CD4-positive, CD25-positive, alpha-beta regulatory T cell (primary cell): Measurements from ENCODE around the gene PGLYRP2. TPM values are rescaled to one million over a fixed set of nuclear protein-coding genes. Genes with fewer than 3 reads are reported as not detected.

Source experiments
- ATAC-seq, 2 donors: fragments of 150-1000 bp; cut with Tn5 transposase; one replicate each; pipeline ENCODE4 v1.10.0; 2021; ENCODE audit warnings: low read depth in 2 of 2, moderate number of reproducible peaks in 2 of 2, moderate library complexity in 1 of 2
- DNase-seq, 3 donors: peaks; one replicate each; pipeline versions ENCODE4 v3.0.0 to v3.0.0-alpha.2; 2012 to 2022; ENCODE audit warnings: mixed read lengths in 1 of 3
- H3K27ac ChIP-seq: one replicate; pipeline ENCODE4 v1.7.0; 2013; ENCODE audit warnings: mild to moderate bottlenecking, low read length; ENCODE audit not compliant: insufficient read depth, poor library complexity, severe bottlenecking
- H3K27me3 ChIP-seq: one replicate; pipeline ENCODE4 v1.7.0; 2013; ENCODE audit warnings: low read length; ENCODE audit not compliant: control insufficient read depth, insufficient read depth
- H3K36me3 ChIP-seq: one replicate; pipeline ENCODE4 v1.7.0; 2013; ENCODE audit warnings: mild to moderate bottlenecking, low read length, moderate library complexity; ENCODE audit not compliant: control insufficient read depth, insufficient read depth
- H3K4me1 ChIP-seq: 2 replicates; pipeline ENCODE4 v1.7.0; 2013; ENCODE audit warnings: mild to moderate bottlenecking, low read length; ENCODE audit not compliant: insufficient read depth, control insufficient read depth, poor library complexity, severe bottlenecking
- H3K4me3 ChIP-seq: one replicate; pipeline ENCODE4 v1.7.0; 2013; ENCODE audit warnings: low read depth, mild to moderate bottlenecking, low read length, moderate library complexity
- H3K9me3 ChIP-seq, 2 experiments: 1 replicate in 1 of 2; 2 replicates in 1 of 2; pipeline ENCODE4 v1.7.0; 2013; ENCODE audit warnings: low read length in 2 of 2, mild to moderate bottlenecking in 1 of 2, moderate library complexity in 1 of 2; ENCODE audit not compliant: control insufficient read depth in 2 of 2
- H3K27ac Mint-ChIP-seq, 3 donors: one replicate each; pipeline ENCODE4 v1.8.0; 2020 to 2022; ENCODE audit warnings: mild to moderate bottlenecking in 3 of 3, mixed read lengths in 3 of 3, moderate library complexity in 2 of 3
- H3K27me3 Mint-ChIP-seq: one replicate; pipeline ENCODE4 v1.8.0; 2022; ENCODE audit warnings: mild to moderate bottlenecking, mixed read lengths
- H3K36me3 Mint-ChIP-seq: one replicate; pipeline ENCODE4 v1.8.0; 2020; ENCODE audit warnings: mixed read lengths
- H3K4me1 Mint-ChIP-seq, 4 donors: one replicate each; pipeline ENCODE4 v1.8.0; 2020 to 2022; ENCODE audit warnings: mixed read lengths in 4 of 4, mild to moderate bottlenecking in 1 of 4
- H3K4me3 Mint-ChIP-seq, 4 donors: one replicate each; pipeline ENCODE4 v1.8.0; 2020 to 2022; ENCODE audit warnings: mild to moderate bottlenecking in 4 of 4, mixed read lengths in 4 of 4, moderate library complexity in 3 of 4
- H3K9me3 Mint-ChIP-seq, 7 donors: one replicate each; pipeline ENCODE4 v1.8.0; 2020 to 2022; ENCODE audit warnings: mixed read lengths in 7 of 7, mild to moderate bottlenecking in 3 of 7, moderate library complexity in 2 of 7
- polyA plus RNA-seq, 4 donors: library from polyadenylated mRNA; unstranded; fragments of 300-500 nt; fragmentation: Illumina TruSeq; gene quantifications; one replicate each; pipeline ENCODE4 v1.2.3, GENCODE V29; 2021
- total RNA-seq: library from RNA; stranded (reverse); gene quantifications from one replicate; pipeline ENCODE4 v1.2.3, GENCODE V29; 2022

The PGLYRP2 gene
- total and polyA plus RNA-seq, 5 donors from 2014 or later: 0.10 to 0.12 TPM; not detected in 3

DNA sequence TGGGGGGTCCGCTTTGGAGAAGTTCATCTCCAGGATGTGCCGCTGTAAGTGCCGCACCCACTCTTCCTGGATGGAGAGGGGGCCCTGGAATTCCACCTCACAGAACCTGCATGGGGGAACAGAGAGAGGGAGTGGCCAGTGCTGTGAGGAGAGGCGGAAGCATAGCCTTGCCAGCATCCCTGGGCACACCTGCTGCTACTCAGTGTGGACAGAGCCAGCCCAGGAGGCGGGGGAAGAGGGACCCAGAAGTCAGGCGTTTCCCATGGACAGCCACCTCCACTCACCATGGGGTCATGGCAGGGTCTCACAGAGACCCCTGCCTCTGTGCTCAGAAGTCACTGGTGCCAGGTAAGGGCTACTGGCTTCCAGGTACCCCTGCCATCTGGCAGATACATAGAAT is 56.2 kb downstream of the PGLYRP2 start:
- Mint-ChIP-seq H3K27ac (no peak overlapping the region), H3K9me3 (peaks cover 0 to 5% (median 0%) of the 10 kb centered on the region in 7 donors), H3K4me3 (no peak overlapping the region), H3K36me3 (peaks cover 20% of the 10 kb centered on the region), H3K27me3 (peaks cover 9% of the 10 kb centered on the region), H3K4me1 (peaks cover 0 to 19% (median 7%) of the 10 kb centered on the region in 4 donors)
- DNase-seq (no peak), ATAC-seq (no peak)
- Histone ChIP-seq H3K4me1 (peaks cover 10% of the 10 kb centered on the region), H3K9me3 (peaks cover 3 to 7% of the 10 kb centered on the region in 2 experiments), H3K36me3 (peaks cover 39% of the 10 kb centered on the region), H3K27ac (no peak overlapping the region), H3K27me3 (no peaks in the 10 kb centered on the region), H3K4me3 (no peak overlapping the region)

DNA sequence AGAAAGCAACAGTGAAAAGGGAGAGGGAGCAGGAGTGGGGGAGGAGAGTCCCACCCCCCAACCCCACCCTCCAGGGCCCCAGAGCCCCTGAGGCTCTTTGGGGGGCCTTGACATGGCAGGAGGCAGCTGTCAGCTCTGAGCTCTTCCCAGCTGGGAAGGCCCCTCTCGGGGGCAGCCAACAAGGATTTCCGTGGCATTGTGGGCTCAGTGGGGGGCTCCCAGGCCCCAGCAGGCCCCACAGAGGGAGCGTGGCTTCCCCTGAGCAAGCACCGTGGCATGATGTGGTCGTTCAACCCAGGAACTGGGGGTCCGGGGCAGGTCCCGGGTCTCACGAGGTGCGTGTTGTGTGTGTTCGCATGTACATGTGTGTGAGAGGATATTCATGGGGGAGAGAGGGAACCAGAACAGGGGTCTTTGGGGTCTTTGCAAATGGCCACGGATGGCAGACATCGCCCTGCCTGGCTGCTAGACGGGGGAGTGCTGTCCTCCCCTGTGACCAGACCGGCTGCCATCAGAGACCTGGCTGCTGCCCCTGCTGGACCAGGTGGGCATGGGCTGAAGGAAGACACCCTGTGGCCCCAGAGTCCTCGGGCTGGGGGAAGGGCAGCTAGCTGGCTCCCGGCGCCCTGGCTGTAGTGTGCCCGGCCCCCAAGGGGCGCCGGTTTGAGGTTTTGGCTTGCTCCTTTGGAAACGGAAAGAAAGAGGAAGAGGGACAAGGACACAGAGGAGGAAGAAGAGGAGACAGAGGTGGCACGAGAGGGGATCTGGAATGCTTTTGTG is 56.8 kb downstream of the PGLYRP2 start:
- ATAC-seq (no peak), DNase-seq (no peak)
- H3K9me3 Mint-ChIP-seq: peaks cover 0 to 5% (median 0%) of the 10 kb centered on the region in 7 donors
- H3K4me3 Mint-ChIP-seq: no peak overlapping the region
- Histone ChIP-seq H3K27ac (no peak overlapping the region), H3K4me3 (no peak overlapping the region), H3K36me3 (peaks cover 39% of the 10 kb centered on the region), H3K27me3 (no peaks in the 10 kb centered on the region), H3K9me3 (peaks cover 3 to 7% of the 10 kb centered on the region in 2 experiments), H3K4me1 (peaks cover 17% of the 10 kb centered on the region)
- peaks cover 9% of the 10 kb centered on the region for H3K27me3 Mint-ChIP-seq
- H3K27ac Mint-ChIP-seq: no peak overlapping the region
- peaks cover 20% of the 10 kb centered on the region for H3K36me3 Mint-ChIP-seq
- H3K4me1 Mint-ChIP-seq: peaks cover 0 to 25% (median 13%) of the 10 kb centered on the region in 4 donors

- peaks cover 24% of the 10 kb centered on the region for H3K4me1 ChIP-seq
- peaks cover 3 to 7% of the 10 kb centered on the region in 2 experiments for H3K9me3 ChIP-seq
- no peak for DNase-seq
- Mint-ChIP-seq H3K27ac (no peak overlapping the region), H3K4me1 (peaks cover under 1 to 32% (median 19%) of the 10 kb centered on the region in 4 donors), H3K4me3 (no peak overlapping the region), H3K9me3 (peaks cover 0 to 5% (median 0%) of the 10 kb centered on the region in 7 donors), H3K36me3 (peaks cover 17% of the 10 kb centered on the region), H3K27me3 (peaks cover 9% of the 10 kb centered on the region)
- no peak overlapping the region for H3K4me3 ChIP-seq
- ATAC-seq: no peak
- peaks cover 34% of the 10 kb centered on the region for H3K36me3 ChIP-seq
- H3K27me3 ChIP-seq: no peaks in the 10 kb centered on the region
- no peak overlapping the region for H3K27ac ChIP-seq
These were observed 57.5 kb downstream of the PGLYRP2 start for GRCh38 chr19:15421721-15422260.

DNA sequence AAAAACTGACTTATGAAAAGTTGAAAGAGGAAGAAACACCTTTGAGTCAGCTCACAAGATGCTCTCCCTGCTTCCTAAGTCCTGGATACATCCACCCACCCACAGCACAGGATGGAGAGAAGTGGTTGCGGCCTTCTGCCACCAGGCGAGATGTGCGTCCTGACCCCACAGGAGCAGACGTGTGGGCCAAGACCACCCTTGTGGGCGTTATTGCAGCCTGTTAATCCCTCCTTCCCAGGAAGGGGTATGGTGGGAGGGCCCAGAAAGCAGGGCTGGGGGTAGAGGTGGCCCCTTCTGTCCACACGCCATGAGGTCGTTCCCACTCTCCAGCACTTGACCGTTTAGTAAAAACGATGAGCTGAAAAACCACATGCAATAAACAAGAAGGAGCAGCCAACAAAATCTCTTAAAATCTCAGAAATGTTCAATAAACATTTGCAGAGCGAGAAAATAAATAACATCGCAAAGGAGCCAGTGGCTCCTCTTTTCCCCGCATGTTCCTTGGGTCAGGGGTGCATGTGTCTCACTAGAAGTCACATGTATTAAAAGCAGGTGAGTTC is 58.1 kb downstream of the PGLYRP2 start:
- Histone ChIP-seq H3K27me3 (no peaks in the 10 kb centered on the region), H3K4me3 (no peak overlapping the region), H3K4me1 (peaks cover 29% of the 10 kb centered on the region), H3K36me3 (peaks cover 32% of the 10 kb centered on the region), H3K27ac (no peak overlapping the region), H3K9me3 (peaks cover 3 to 7% of the 10 kb centered on the region in 2 experiments)
- Mint-ChIP-seq H3K27ac (no peak overlapping the region), H3K9me3 (peaks cover 0 to 5% (median 0%) of the 10 kb centered on the region in 7 donors), H3K27me3 (peaks cover 8% of the 10 kb centered on the region), H3K36me3 (peaks cover 15% of the 10 kb centered on the region), H3K4me3 (peak overlapping the region in 1 of 4 donors; percentile 48), H3K4me1 (peaks cover 5 to 35% (median 23%) of the 10 kb centered on the region in 4 donors)
- DNase-seq (no peak), ATAC-seq (no peak)

DNA sequence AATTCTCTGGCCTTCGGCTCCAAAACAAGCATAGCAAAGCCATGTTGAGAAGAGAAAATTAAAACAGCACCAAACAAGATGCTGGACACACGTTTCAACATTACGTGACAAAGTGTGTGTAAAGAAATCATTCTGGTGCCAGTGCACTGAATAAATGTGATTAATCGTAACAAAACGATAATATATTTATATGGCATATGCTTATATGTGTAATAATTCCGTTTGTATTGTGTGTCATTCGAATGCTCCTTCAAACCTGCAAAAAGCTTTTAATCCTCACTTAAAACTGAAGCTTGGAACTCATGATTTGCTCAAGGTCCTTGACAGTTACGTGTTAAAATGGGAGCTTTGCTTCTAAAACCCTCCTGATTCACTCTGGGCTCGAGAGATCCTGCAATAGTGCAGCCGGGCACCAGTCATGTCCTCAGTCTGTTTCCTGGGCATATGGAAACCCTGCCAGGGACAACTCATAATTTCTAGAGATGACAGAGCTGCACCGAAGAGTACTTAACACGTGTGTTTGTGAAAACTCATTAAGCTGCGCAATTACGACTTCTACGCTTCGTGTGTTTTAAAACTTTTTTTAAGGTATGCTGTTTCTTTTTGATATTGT is 59.8 kb downstream of the PGLYRP2 start:
- no peaks in the 10 kb centered on the region for H3K27me3 ChIP-seq
- H3K36me3 Mint-ChIP-seq: peaks cover 13% of the 10 kb centered on the region
- H3K27ac Mint-ChIP-seq: peak overlapping the region; percentile 94 to 99 (median 99)
- H3K27ac ChIP-seq: no peak overlapping the region
- ATAC-seq (no peak), DNase-seq (no peak)
- peaks cover 5 to 48% (median 30%) of the 10 kb centered on the region in 4 donors for H3K4me1 Mint-ChIP-seq
- H3K4me1 ChIP-seq: peaks cover 42% of the 10 kb centered on the region
- peaks cover 23% of the 10 kb centered on the region for H3K36me3 ChIP-seq
- peaks cover 5% of the 10 kb centered on the region for H3K27me3 Mint-ChIP-seq
- peaks cover 3 to 7% of the 10 kb centered on the region in 2 experiments for H3K9me3 ChIP-seq
- peaks cover 0 to 5% (median 0%) of the 10 kb centered on the region in 7 donors for H3K9me3 Mint-ChIP-seq
- peak overlapping the region; percentile 71 for H3K4me3 ChIP-seq
- H3K4me3 Mint-ChIP-seq: peak overlapping the region; percentile 21 to 99 (median 96)

Other genes starting within 250 kb of the PGLYRP2 start
- gene EPHX3, start 247.1 kb downstream of the PGLYRP2 start, total RNA-seq: 0.22 TPM
- not detected for gene EPHX3, start 247.1 kb downstream of the PGLYRP2 start, polyA plus RNA-seq
- 168 TPM for gene BRD4, start 147.0 kb downstream of the PGLYRP2 start, total RNA-seq
- 10 to 100 TPM in 1 of 4 donors, 1 to 10 TPM in 3; 6.6 to 12.4 (median 9.3) TPM for gene BRD4, start 147.0 kb downstream of the PGLYRP2 start, polyA plus RNA-seq
- 79.1 TPM for gene AKAP8, start 99.7 kb downstream of the PGLYRP2 start, total RNA-seq
- gene AKAP8, start 99.7 kb downstream of the PGLYRP2 start, polyA plus RNA-seq: 10 to 100 TPM; 11.3 to 15.6 (median 13.6) TPM
- 142 TPM for gene AKAP8L, start 60.5 kb downstream of the PGLYRP2 start, total RNA-seq
- gene AKAP8L, start 60.5 kb downstream of the PGLYRP2 start, polyA plus RNA-seq: 10 to 100 TPM; 30.0 to 41.3 (median 35.9) TPM
- 17.6 TPM for gene WIZ, start 29.5 kb downstream of the PGLYRP2 start, total RNA-seq
- 1 to 10 TPM in 2 of 4 donors, under 1 TPM in 2; 0.25 to 1.5 (median 0.71) TPM for gene WIZ, start 29.5 kb downstream of the PGLYRP2 start, polyA plus RNA-seq
- 122 TPM for gene RASAL3, start 15.0 kb downstream of the PGLYRP2 start, total RNA-seq
- gene RASAL3, start 15.0 kb downstream of the PGLYRP2 start, polyA plus RNA-seq: 10 to 100 TPM; 25.3 to 64.3 (median 35.6) TPM
- not detected for gene CYP4F22, start 29.0 kb upstream of the PGLYRP2 start, total RNA-seq
- gene CYP4F22, start 29.0 kb upstream of the PGLYRP2 start, polyA plus RNA-seq: under 1 TPM in 3 of 4 donors, not detected in 1; 0.06 to 0.54 (median 0.21) TPM
- not detected for gene CYP4F8, start 135.7 kb upstream of the PGLYRP2 start, total RNA-seq
- not detected for gene CYP4F8, start 135.7 kb upstream of the PGLYRP2 start, polyA plus RNA-seq
- gene CYP4F3, start 161.4 kb upstream of the PGLYRP2 start, total RNA-seq: not detected
- gene CYP4F3, start 161.4 kb upstream of the PGLYRP2 start, polyA plus RNA-seq: not detected
- gene CYP4F12, start 193.6 kb upstream of the PGLYRP2 start, total RNA-seq: not detected
- under 1 TPM in 1 of 4 donors, not detected in 3; 0.31 TPM for gene CYP4F12, start 193.6 kb upstream of the PGLYRP2 start, polyA plus RNA-seq
- gene OR10H2, start 248.5 kb upstream of the PGLYRP2 start, total RNA-seq: not detected
- gene OR10H2, start 248.5 kb upstream of the PGLYRP2 start, polyA plus RNA-seq: not detected